Measurements from ENCODE around the gene GTF3C1.
"Not testable (repeated sequence)": the region's sequence is repeated elsewhere in the genome, so short reads cannot be mapped to it uniquely, and the experiment has no call there.

GTF3C1 gene

DNA sequence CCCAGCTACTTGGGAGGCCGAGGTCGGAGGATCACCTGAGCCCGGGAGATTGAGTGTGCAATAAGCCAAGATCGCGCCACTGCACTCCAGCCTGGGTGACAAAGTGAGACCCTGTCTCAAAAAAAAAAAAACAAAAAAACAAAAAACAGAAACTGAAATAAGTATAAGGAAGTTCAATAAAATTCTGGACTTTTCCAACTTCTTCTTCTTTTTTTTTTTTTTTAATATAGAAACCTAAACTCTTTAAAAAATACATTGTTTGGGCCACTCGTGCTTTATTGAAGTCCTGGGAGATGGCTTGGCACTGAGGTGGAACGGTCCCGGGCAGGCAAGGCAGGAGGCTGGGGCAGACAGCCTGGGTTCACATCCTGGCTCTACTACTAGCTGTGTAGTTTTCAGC is 37.0 kb upstream of the GTF3C1 start:
- H3K27me3 ChIP-seq (ENCODE audit: insufficient read depth, low read length), result no peaks in the 10 kb centered on the region
- H3K27ac ChIP-seq (ENCODE audit: low read depth, low read length), result no peak overlapping the region
- H3K79me2 ChIP-seq (ENCODE audit: control insufficient read depth, insufficient read depth, low read length, unreplicated experiment), result no peaks in the 10 kb centered on the region
- H3K36me3 ChIP-seq (ENCODE audit: insufficient read depth, low read length), result 0 out of 2 replicates have a peak, but pooled peaks cover 10% of the 10 kb centered on the region
- H3K4me3 ChIP-seq (ENCODE audit: low read depth, low read length), result no peak overlapping the region
- H2AFZ ChIP-seq (ENCODE audit: low read length, unreplicated experiment), result no peak overlapping the region
- no peaks in the 10 kb centered on the region for H3K4me1 ChIP-seq (ENCODE audit: control insufficient read depth, insufficient read depth, low read length, unreplicated experiment)

DNA sequence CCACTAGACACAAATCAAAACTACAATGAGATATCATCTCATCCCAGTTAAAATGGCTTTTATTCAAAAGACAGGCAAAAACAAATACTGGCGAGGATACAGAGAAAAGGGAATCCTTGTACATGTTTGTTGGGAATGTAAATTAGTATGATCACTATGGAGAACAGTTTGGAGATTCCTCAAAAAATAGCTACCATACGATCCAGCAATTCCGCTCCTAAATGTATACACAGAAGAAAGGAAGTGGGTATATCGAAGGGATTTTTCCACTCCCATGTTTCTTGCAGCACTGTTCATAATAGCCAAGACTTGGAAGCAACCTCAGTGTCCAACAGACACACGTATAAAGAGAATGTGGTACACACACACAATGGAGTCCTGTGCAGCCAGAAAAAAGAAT is 35.5 kb upstream of the GTF3C1 start:
- no peak overlapping the region for H3K4me3 ChIP-seq (ENCODE audit: low read depth, low read length)
- 0 out of 2 replicates have a peak, but pooled peaks cover 10% of the 10 kb centered on the region for H3K36me3 ChIP-seq (ENCODE audit: insufficient read depth, low read length)
- no peaks in the 10 kb centered on the region for H3K27me3 ChIP-seq (ENCODE audit: insufficient read depth, low read length)
- no peaks in the 10 kb centered on the region for H3K79me2 ChIP-seq (ENCODE audit: control insufficient read depth, insufficient read depth, low read length, unreplicated experiment)
- no peaks in the 10 kb centered on the region for H3K4me1 ChIP-seq (ENCODE audit: control insufficient read depth, insufficient read depth, low read length, unreplicated experiment)
- H2AFZ ChIP-seq (ENCODE audit: low read length, unreplicated experiment), result no peak overlapping the region
- H3K27ac ChIP-seq (ENCODE audit: low read depth, low read length), result no peak overlapping the region

DNA sequence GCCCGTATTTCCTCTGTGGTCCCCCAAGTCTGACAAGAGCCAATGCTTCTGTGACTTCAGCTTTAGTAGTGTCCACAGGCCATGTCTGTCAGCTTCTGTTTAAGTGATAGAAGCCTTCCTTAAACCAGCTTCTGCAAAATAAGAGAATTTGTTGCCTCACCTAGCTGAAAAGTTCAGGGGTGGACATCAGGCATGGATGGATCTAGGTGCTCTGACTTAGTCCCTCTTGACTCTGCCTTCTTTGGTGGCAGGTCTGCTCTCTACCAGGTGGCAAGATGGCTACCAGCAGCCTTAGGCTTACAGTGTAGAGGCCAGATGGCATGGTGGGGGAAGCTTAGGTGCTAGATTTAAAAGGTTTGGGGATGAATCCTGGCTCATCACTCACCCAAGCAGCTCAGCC is 33.9 kb upstream of the GTF3C1 start:
- no peak overlapping the region for H2AFZ ChIP-seq (ENCODE audit: low read length, unreplicated experiment)
- 0 out of 2 replicates have a peak, but pooled peaks cover 4% of the 10 kb centered on the region for H3K36me3 ChIP-seq (ENCODE audit: insufficient read depth, low read length)
- H3K4me1 ChIP-seq (ENCODE audit: control insufficient read depth, insufficient read depth, low read length, unreplicated experiment), result peaks cover 10% of the 10 kb centered on the region
- no peak overlapping the region for H3K4me3 ChIP-seq (ENCODE audit: low read depth, low read length)
- no peaks in the 10 kb centered on the region for H3K79me2 ChIP-seq (ENCODE audit: control insufficient read depth, insufficient read depth, low read length, unreplicated experiment)
- H3K27ac ChIP-seq (ENCODE audit: low read depth, low read length), result no peak overlapping the region
- H3K27me3 ChIP-seq (ENCODE audit: insufficient read depth, low read length), result no peaks in the 10 kb centered on the region

DNA sequence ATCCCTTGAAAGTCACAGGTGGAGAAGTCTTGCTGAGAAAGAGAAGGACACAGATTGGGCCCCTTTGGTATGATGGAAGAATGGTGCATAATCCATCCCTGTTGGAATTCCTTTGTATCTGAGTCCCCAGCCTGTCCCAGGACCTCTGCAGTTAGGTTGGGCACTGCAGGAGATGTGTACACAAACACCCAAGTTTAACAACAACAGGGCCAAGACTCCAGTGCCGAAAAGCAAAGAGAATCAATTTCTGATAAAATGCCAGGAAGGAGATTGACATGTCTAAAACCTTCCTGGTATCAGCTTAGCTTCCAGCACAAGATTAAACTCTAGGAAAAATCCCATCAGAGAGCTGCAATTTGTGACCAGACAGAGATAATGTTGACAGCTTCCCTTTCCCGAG is 33.2 kb upstream of the GTF3C1 start:
- Histone ChIP-seq H3K27me3 (ENCODE audit: insufficient read depth, low read length) (no peaks in the 10 kb centered on the region), H3K36me3 (ENCODE audit: insufficient read depth, low read length) (0 out of 2 replicates have a peak, but pooled peaks cover 4% of the 10 kb centered on the region), H2AFZ (ENCODE audit: low read length, unreplicated experiment) (no peak overlapping the region), H3K79me2 (ENCODE audit: control insufficient read depth, insufficient read depth, low read length, unreplicated experiment) (no peaks in the 10 kb centered on the region), H3K4me1 (ENCODE audit: control insufficient read depth, insufficient read depth, low read length, unreplicated experiment) (peaks cover 16% of the 10 kb centered on the region), H3K4me3 (ENCODE audit: low read depth, low read length) (no peak overlapping the region), H3K27ac (ENCODE audit: low read depth, low read length) (no peak overlapping the region)

DNA sequence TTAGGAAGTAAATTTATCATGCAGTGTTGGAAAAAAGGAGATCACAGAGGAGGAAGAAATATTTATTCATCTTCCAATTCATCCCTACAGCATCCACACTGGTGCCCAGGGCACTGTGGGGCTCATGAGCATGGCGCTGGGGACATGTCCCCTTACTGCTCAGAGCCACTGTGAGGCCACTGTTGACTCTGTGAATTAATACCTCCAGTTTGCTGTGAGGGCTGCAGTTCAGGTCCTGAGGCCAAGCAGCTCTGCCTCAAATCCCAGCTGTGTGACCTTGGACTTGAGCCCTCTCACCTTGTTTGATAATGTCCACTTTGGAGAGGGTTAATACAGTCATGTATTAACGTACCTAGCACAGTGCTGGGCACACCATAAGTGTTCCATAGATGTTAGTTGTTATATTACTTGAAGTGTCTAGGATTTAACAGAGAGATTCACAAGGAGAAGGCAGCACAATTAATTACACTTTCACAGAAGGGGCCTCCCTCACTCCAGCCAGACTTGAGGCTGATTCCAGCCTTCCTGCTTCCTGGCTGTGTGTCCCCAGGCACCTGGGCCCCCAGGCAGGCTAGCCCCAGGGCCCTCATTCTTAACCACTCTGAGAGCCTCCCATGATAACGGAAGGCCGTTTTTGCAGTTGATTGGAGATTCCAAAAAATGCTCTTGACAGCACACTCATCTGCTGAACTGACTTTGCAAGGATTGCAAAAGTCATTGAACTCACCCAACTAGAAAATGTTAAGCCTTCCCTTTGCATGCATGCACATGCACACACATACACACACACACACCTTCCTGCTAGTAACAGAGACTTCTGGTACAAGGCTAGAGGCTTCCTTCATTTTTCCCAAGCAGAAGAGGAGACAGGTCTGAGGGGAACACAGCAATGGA is 29.6 kb upstream of the GTF3C1 start:
- Histone ChIP-seq H3K4me3 (ENCODE audit: low read depth, low read length) (no peak overlapping the region), H3K27me3 (ENCODE audit: insufficient read depth, low read length) (no peaks in the 10 kb centered on the region), H3K4me1 (ENCODE audit: control insufficient read depth, insufficient read depth, low read length, unreplicated experiment) (peaks cover 16% of the 10 kb centered on the region), H3K27ac (ENCODE audit: low read depth, low read length) (peak overlapping the region; percentile 57), H3K36me3 (ENCODE audit: insufficient read depth, low read length) (no peaks in the 10 kb centered on the region), H3K79me2 (ENCODE audit: control insufficient read depth, insufficient read depth, low read length, unreplicated experiment) (no peaks in the 10 kb centered on the region), H2AFZ (ENCODE audit: low read length, unreplicated experiment) (no peak overlapping the region)

DNA sequence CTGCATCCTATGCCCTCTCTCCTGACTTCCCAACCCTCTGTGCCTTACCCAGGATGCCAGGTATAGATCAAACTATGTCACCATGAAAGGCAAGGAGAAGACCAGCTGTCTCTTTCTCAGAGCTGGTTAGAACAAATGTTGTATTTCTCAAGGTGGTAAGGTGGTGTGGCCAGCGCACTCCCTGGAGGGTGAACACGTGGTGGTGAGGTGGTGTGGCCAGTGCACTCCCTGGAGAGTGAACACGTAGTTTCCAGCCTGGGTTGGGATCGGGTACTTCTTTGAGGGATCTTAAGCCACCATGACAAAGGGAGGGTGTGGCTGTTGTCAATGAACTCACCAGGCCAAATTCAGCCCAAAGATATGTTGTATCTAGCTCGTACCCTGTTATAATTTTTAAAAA is 27.0 kb upstream of the GTF3C1 start:
- H3K79me2 ChIP-seq (ENCODE audit: control insufficient read depth, insufficient read depth, low read length, unreplicated experiment), result no peaks in the 10 kb centered on the region
- H2AFZ ChIP-seq (ENCODE audit: low read length, unreplicated experiment), result no peak overlapping the region
- no peaks in the 10 kb centered on the region for H3K27me3 ChIP-seq (ENCODE audit: insufficient read depth, low read length)
- no peaks in the 10 kb centered on the region for H3K36me3 ChIP-seq (ENCODE audit: insufficient read depth, low read length)
- H3K27ac ChIP-seq (ENCODE audit: low read depth, low read length), result no peak overlapping the region
- H3K4me3 ChIP-seq (ENCODE audit: low read depth, low read length), result no peak overlapping the region
- H3K4me1 ChIP-seq (ENCODE audit: control insufficient read depth, insufficient read depth, low read length, unreplicated experiment), result peaks cover 24% of the 10 kb centered on the region

DNA sequence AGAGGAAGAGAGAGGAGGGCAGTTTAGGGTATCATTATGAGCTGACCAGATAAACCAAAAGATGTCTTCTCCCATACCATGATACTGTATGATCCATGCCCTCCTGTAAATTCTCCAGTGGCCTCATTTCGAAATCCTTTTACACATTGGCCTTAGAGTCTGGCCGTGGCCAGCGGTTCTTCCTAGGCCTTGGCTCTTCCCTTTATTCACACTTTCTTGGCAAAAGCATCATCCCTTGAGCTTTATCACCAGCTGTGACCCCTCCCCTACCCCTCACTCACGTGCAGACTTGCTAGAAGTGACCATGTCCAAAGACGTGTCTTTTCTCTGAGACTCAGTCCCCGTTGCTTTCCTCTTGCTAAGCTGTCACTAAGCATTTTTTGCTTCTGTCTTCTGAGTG is 23.0 kb upstream of the GTF3C1 start:
- Histone ChIP-seq H3K79me2 (ENCODE audit: control insufficient read depth, insufficient read depth, low read length, unreplicated experiment) (no peaks in the 10 kb centered on the region), H3K27ac (ENCODE audit: low read depth, low read length) (no peak overlapping the region), H3K4me1 (ENCODE audit: control insufficient read depth, insufficient read depth, low read length, unreplicated experiment) (peaks cover 11% of the 10 kb centered on the region), H2AFZ (ENCODE audit: low read length, unreplicated experiment) (no peak overlapping the region), H3K4me3 (ENCODE audit: low read depth, low read length) (no peak overlapping the region), H3K36me3 (ENCODE audit: insufficient read depth, low read length) (no peaks in the 10 kb centered on the region), H3K27me3 (ENCODE audit: insufficient read depth, low read length) (no peaks in the 10 kb centered on the region)

DNA sequence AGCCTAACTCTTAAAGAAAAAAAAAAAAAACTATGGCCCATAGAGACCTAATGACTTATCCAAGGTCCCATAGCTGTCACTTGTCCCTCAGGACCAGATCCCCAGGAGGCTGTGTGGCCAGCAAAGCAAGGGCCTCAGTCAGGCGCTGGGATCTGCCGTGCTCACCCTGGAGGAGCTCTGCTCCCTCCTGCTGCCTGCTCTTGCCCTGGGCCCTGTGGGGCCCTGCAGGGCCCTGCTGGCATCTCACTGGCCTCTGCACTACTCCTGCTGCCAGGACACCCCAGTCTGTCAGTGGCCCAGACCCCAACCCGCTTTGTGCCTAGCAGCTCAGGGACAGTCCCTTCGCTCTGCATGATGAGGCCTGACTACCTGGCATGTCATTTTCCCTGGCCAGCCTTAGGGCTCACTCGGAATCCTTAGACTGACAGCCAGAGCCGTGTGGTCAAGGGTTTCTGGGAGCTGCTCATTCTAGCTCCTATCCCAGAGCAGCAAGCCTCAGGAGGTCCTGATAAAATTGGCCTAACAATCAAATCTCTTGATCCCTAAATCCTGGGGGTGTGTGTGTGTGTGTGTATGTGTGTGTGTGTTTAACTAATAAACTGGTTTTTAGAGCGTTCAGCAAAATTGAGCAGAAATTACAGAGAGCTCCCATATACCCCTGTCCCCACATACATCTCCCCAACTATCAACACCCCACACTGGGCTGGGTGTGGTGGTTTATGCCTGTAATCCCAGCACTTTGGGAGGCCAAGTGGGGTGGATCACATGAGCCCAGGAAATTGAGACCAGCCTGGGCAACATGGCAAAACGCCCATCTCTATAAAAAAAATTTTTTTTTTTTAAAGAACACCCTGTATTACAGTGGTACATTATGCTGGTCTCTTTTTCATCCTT is 22.0 kb upstream of the GTF3C1 start:
- no peak overlapping the region for H3K27ac ChIP-seq (ENCODE audit: low read depth, low read length)
- no peak overlapping the region for H2AFZ ChIP-seq (ENCODE audit: low read length, unreplicated experiment)
- no peak overlapping the region for H3K4me3 ChIP-seq (ENCODE audit: low read depth, low read length)
- no peaks in the 10 kb centered on the region for H3K79me2 ChIP-seq (ENCODE audit: control insufficient read depth, insufficient read depth, low read length, unreplicated experiment)
- no peaks in the 10 kb centered on the region for H3K36me3 ChIP-seq (ENCODE audit: insufficient read depth, low read length)
- H3K27me3 ChIP-seq (ENCODE audit: insufficient read depth, low read length), result no peaks in the 10 kb centered on the region
- H3K4me1 ChIP-seq (ENCODE audit: control insufficient read depth, insufficient read depth, low read length, unreplicated experiment), result peaks cover 11% of the 10 kb centered on the region

DNA sequence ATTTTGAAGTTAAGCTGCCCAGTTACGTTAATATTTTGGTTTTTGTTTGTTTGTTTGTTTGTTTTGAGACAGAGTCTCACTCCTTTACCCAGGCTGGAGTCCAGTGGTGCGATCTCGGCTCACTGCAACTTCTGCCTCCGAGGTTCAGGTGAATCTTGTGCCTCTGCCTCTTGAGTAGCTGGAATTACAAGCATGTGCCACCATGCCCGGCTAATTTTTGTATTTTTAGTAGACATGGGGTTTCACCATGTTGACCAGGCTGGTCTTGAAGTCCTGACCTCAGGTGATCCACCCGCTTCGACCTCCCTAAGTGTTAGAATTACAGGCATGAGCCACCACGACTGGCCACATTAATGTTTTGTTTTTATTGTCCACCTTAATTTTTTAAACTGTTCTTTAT is 21.3 kb upstream of the GTF3C1 start:
- not testable (repeated sequence) for H3K79me2 ChIP-seq (ENCODE audit: control insufficient read depth, insufficient read depth, low read length, unreplicated experiment); H3K27ac ChIP-seq (ENCODE audit: low read depth, low read length); H3K36me3 ChIP-seq (ENCODE audit: insufficient read depth, low read length); H3K27me3 ChIP-seq (ENCODE audit: insufficient read depth, low read length); H3K4me3 ChIP-seq (ENCODE audit: low read depth, low read length); H2AFZ ChIP-seq (ENCODE audit: low read length, unreplicated experiment)
- H3K4me1 ChIP-seq (ENCODE audit: control insufficient read depth, insufficient read depth, low read length, unreplicated experiment), result peaks cover 11% of the 10 kb centered on the region

DNA sequence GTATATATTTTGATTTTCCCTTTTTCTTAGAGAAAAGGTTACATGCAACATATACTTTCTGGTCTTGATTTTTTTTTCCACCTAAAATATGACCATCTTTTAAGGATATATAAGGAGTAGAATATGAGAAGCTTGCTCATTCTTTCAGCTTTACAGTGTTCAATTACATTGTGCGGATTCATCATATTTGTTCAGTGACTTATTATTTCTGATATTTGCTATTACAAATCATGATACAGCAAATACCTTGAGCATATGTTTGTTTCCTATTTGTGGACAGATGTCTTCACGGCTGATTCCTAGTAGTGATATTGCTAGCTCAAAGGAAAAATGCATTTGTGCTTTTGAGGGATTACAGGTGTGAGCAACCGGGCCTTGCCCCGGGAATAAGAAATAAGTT is 18.4 kb upstream of the GTF3C1 start:
- Histone ChIP-seq H3K79me2 (ENCODE audit: control insufficient read depth, insufficient read depth, low read length, unreplicated experiment) (no peaks in the 10 kb centered on the region), H2AFZ (ENCODE audit: low read length, unreplicated experiment) (no peak overlapping the region), H3K4me3 (ENCODE audit: low read depth, low read length) (no peak overlapping the region), H3K36me3 (ENCODE audit: insufficient read depth, low read length) (no peaks in the 10 kb centered on the region), H3K4me1 (ENCODE audit: control insufficient read depth, insufficient read depth, low read length, unreplicated experiment) (peaks cover 11% of the 10 kb centered on the region), H3K27ac (ENCODE audit: low read depth, low read length) (no peak overlapping the region), H3K27me3 (ENCODE audit: insufficient read depth, low read length) (no peaks in the 10 kb centered on the region)

All from ACC112 (cell line).